Activated naive CD4-positive, alpha-beta T cell (primary cell): ENCODE results near the gene CXCL12.

ENCODE experiments used
- DNase-seq, 4 experiments: peaks; one replicate each; lab custom pipeline; 2025; lab: John Stamatoyannopoulos, UW

CXCL12 gene

DNA sequence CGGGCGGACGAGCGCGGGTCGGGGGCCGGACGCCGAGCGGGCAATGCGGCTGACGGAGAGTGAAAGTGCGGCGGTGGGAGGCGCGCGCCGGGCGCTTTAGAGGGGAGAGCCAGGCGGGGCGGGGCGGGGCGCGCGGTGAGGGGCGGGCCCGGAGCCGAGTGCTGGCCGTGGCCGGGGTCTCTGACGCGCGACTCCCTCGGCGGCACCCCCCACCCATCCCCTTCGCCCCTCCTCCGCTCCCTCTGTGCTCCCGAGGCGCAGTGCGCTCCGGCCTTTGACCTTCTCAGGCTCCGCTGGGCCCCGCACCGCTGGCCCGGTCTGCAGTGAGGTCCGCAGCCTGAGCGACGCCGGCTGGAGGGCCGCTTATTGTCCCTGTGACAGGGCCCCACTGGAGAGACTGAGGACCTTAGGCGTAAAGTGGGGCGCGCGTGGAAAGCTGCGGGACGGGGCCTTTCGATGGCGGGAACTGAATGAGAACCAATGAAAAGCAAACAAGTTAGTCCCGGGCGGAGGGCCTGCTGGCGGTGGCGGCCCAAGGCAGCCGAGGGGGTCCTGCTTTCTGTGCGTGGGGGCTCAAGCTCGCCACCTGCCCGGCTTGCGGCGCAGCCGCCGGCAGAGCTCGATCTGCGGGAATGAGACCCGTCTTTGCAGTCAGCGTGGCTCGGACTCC, at the start of gene CXCL12:
Gene CXCL12, minus strand, starts transcription at position 72 of the 670 bp plus-strand sequence. CDS start 92 bp downstream, outside the sequence.
- no peak for DNase-seq

DNA sequence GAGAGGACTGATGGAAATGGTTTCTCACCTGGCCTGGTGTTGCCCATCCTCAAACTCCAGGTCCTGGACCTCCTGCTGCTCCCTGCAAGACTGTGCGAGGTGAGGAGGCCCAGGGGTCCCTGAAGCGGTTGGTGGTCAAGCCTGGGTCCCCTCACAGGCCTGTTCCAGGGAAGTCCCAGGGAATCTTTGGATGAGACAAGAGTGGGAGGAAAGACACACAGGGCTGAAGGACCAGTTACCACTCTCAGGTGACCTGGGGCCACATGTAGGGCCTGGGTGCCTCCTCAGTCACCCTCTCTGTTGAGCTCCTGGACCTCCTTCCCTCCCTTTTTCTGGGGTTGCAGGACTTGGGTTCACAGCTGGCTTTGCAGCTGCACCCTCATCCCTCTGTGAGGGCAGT, 42.6 kb upstream of the CXCL12 start:
- DNase-seq, result no peak

DNA sequence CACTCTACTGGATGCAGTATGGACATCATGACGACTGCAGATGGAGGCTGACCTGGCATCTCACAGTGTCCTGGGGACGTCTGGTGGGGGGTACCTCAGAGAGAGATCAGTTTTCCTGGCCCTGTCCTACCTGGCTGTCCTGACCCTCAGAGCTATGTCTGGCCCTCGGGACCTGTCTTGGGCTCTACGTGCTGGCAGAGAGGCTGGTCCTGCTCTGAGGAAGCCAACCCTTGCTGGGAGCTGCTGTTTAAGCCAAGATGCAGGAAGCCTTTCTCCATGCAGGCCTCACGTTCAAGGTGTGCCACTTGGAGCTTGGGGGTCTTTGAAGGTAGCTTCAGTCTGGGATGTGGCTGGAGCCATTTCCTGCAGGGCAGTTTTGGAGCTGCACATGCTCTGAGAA, 42.1 kb upstream of the CXCL12 start:
- no peak for DNase-seq

DNA sequence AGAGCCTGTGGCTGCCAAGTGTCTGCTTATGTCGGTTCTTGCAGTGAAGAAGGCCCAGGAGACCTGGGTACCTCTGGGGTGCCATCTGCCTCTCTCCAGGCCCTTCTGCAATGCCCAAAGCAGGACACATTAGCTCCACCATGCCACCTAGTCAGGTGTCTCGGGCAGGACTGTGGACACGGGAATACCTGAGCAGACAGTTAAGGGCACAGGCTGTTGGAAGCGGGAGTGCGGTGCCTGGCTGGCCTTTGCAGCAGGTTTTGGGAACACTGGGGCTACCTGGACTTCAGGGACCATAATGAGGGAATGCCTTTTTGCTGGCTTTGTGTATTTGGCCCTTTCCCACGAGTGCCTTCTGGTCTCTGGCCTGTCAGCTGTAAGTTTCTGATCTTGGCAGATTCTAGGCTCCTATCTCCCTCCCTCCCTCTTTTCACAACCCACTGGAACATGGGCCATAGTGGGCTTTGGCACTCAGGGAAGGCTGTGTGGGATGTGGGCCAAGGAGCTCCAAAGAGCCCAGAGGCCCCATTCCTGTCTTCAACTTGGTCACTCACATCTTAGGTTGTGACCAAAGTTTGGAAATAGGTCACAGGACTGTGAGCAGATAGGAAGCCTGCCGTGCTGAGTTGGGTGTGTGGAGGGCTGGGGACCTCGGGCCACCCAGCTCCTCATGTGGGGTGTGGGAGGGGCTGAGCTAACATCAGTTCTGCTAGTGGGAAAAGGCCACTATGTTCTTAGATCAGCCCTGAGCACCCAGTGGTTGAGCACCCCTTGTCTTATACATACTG, 41.5 kb upstream of the CXCL12 start:
- DNase-seq, result no peak

DNA sequence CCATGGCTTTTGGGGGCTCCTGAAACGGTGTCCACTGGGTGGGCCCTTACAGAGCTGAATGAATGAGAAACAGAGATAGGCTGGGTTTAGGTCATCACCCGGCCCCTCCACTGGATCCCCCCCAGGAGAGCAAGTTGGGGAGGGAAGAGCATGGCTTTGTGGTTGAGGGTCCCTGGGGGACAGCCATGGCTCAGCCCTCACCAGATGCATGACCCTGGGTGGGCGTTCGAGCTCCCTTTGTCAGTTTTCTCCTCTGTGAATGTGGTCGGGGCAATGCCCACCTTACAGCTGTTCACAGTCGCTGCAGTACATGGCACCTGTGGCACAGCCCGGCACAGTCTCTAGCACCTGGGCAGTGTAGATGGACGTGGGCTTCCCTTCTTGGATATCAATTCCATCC, 40.6 kb upstream of the CXCL12 start:
- DNase-seq, result no peak

DNA sequence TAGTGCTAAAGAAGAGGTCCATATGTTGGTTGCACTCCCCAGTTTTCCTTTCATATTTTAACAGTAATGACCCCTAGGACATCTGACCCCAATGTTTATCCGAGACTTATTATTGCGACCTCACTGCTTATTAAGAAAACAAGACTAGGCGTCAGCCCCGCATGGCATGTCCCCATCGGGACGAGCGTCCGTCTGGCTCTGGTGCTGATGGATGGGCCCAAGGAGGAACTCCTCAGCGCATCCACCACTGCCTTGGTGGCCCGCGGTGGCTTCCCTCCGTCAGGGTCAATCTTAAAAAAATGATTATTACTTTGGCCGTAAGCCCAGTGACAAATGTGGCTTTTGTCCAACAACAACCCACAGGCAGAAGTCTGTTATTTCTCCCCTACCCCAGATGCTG, 40.1 kb upstream of the CXCL12 start:
- DNase-seq, result no peak

DNA sequence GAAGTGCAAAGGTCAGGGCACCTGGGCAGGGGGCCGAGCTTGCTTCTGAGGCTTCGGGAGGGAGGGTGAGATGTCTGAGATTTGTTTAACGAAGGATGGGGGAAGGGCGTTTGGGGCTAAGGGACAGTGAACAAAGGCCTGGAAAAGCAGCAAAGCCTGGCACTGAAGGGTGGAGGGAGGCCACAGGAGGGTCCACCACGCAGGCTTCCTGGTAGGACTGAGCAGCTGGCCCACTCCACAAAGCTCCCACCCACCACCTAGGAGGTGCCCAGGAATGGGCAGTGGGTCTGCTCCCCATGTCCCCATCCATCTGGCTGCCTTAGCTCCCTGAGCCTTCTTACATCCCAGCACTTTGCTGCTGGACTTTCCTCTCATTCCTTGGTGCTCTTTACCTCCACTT, 39.4 kb upstream of the CXCL12 start:
- no peak for DNase-seq

DNA sequence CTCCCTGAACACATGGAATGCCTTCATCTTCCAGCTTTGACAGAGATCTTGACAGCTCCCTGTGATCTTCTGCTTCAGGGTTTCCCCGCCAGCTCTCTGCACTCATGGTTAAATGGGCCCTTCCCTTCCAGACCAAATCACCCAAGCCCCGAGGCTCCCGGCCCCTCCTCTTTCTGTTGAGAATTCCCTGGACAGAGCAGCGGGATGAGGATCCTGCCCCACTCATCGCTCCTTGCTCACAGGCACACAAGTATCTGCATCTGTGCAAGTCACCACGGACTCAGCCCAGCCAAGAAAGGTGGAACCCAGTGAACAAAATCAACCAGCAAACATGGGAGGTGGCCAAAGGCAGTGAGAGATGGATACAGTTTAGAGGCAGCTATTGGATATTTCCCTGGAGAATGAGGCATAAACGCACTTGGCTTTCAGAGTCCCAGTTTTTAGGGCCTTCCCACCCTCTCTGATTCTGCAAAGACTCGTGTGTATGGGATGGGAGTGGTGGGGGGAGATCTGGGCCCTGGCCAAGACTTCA, 37.7 kb upstream of the CXCL12 start:
- DNase-seq, result no peak

DNA sequence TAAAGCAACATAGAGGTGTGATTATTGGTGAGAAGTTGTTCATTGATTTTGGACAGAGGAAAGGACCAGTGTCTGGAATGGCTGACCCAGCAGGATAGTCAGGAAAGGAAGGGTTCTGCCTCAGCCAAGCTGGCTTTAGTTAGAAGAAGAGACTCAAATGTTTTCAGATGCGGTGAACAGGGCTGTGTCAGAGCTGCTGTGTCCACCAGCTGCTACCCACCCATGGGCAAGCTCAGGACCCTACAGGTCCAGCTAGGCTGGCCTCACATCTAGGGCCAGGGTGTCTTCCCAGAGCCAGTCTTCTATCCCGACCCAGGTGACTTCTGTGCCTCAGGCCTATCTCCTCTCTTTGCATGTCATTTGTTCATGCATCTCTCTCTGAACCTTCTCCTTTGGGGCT, 37.3 kb upstream of the CXCL12 start:
- no peak for DNase-seq

DNA sequence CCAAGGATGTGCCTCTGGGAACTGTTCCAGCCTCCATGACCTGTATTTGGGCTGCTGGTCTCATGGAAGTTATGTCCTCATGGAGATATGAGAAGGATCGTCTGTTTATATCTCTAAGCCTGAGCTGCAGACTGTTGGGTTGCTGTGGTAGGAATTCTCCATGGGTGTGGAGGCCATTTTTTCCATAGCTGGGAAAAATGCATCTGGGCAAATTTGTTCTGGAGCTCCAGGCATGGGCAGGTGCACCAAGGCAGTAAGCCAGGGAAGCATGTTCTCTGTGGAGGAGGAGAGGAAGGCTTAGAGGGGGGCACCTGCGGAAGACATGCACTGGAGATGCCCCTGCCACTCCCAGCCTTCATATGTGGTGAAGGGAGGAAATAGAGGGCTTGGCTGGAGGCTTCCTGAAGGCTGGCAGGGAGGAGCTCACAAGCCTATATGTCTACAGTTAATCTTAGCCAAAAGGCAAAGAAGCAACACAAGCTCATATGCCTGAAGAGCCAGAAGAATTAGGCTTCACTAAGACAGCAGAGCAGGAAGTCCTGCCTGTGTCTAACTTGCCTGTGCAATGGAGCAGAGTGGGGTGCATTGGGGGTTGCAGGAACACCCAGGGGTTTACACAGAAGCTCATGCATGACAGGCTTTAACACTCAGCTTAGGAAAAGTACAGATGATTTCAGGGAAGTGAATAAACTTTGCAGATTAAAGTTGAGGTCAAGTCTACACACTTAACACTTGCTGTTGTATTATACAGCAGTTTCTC, 35.1 kb upstream of the CXCL12 start:
- no peak for DNase-seq

DNA sequence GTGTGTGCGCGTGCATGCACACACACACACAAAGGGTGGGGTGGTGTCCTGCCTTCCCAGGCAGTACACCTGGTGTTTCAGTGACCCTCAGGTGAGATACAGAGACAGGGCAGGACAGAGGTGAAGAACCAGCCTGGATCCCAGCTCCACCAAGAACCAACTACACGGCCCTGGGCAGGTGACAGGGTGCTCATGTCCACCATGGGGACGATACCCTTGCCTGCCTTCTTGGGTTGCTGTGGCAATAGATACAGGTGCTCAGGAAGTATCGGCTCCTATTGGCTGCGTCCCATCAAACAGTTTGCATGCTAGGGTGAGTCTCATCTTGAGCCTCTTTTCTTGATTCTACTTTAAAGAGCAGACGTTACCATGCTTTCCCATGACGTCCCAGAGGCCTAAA, 33.7 kb upstream of the CXCL12 start:
- no peak for DNase-seq

DNA sequence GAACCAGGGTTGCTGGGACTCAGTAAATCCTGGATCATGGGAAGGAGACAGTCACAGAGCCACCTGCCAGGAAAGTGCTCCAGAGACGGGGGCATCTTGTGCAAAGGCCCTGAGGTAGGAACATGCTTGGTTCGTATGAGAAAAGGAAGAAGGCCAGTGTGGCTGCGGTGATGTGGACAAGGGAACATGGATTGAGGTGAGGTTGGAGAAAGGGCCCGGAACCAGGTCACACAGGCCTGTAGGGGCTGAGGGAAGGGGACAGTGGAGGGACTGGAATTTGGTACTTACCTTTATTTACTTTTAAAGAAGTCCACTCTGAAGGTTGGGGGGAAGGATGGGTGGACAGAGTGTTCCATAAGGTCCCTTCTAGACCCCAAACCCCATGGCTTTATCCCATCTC, 32.9 kb upstream of the CXCL12 start:
- no peak for DNase-seq

DNA sequence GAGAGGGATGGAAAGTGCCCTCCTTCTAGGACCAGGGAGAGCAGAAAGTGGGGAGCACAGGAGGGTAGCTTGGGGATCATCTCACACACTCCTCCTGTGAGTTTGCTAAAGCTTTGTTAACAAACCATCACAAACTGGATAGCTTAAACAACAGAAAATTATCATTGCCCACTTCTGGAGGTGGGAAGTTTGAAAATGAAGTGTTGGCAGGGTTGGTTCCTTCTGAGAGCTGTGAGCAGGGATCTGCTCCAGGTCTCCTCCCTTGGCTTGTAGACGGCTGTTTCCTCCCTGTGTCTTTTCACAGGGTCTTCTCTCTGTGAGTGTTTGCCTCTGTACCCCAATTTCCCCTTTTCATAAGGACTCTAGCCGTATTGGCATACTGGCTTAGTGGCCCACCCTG, 32.0 kb upstream of the CXCL12 start:
- DNase-seq, result no peak

DNA sequence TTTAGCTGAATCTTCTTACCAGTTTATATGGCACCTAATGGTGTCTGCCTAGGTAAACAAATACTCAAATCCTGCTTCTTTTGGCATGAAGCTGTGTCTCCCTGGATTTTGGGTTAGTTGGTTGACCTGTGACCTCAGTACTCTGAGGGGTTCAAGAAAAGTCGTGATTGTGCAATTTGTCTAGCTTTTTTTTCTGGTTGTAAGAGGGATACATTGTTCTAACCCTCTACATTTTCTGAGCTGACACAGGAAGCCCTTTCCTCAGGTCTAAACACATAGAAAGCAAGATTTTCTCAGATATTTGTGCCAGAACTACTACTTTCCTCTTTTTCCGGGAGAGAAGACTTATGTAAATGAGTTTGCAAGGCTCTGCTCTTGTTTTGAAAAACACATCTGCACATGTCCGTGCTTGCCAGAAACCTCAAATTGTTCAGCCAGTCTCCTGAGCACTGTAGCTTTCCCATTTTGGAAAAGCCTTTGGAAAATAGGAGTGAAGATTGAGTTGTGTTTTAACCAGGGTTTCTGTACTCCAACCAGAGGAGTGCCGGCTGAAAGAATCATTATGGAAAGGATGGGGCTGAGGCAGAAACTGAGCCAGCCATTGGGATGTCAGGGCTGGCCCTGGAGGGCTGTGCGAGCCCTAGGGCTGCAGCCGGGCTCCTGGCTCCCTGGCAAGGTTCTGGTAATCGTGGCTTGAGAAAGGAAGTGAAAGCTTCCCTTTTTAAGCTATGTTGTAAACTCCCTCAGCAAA, 31.3 kb upstream of the CXCL12 start:
- DNase-seq, result no peak

DNA sequence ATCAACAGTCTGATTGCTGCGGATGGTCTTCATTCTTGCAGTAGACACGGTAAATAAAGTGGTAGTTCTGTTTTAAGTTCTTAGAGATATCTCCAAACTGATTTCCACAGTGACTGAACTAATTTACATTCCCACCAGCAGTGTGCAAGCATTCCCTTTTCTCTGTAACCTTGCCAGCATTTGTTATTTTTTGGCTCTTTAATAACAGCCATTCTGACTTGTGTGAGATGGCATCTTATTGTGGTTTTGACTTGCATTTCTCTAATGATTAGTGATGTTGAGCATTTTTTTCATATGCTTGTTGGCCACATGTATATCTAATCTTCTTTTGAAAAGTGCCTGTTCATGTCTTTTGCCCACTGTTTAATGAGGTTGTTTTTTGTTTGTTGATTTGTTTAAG, 30.2 kb upstream of the CXCL12 start:
- DNase-seq, result no peak

DNA sequence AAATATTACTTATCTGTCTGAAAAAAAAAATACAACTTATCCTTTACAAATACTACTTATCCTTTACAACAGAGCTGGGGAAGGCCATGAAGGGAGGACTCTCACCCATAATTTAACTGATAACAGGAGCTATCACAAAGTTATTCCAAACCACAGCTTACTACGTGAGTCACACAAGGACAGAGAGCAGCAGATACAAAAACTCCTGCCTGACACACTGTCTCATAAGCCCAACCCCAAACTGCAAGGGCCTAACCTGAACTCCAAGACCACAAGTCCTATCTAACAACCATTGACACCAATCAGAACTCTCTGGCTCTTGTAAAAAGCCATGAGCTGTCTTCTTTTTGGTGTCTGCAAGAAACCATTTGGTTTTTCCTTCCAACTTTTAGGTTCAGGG, 28.5 kb upstream of the CXCL12 start:
- no peak for DNase-seq

DNA sequence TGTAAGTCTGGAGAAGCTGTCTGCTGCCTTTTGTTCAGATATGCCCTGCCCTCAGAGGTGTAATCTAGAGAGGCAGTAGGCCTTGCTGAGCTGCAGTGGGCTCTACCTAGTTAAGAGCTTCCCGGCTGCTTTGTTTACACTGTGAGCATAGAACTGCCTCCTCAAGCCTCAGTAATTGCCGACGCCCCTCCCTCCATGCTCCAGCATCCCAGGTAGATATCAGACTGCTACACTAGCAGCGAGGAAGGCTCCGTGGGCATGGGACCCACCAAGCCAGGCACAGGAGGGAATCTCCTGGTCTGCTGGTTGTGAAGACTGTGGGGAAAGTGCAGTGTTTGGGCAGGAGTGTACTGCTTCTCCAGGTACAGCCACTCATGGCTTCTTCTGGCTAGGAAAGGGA, 26.4 kb upstream of the CXCL12 start:
- no peak for DNase-seq

DNA sequence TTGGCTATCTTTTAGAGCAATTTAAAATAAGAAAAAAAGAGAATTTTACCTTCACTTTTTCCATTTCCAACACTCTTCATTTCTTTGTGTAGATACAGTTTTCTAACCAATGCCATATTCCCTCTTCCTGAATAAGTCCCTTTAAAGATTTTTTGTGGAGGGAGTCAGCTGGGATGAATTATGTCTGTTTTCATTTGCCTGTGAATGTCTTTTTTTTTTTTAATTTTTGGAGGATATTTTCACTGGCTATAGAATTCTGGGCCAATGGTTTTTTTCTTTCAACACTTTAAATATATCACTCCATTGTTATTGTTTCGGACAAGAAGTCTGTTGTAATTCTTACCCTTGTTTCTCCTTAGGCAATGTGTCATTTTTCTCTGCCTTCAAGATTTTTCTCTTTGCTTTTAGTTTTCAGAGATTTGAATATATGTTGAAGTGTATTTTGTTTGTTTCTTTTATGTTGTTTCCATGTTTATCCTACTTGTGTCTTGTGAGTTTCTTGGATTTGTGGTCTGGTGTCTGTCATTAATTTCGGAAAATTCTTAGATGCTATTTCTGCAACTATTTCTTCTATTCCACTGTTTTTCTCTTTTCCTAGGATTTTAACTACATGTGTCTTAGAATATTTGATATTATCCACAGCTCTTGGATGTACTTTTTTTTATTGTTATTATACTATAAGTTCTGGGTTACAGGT, 20.0 kb upstream of the CXCL12 start:
- no peak for DNase-seq

DNA sequence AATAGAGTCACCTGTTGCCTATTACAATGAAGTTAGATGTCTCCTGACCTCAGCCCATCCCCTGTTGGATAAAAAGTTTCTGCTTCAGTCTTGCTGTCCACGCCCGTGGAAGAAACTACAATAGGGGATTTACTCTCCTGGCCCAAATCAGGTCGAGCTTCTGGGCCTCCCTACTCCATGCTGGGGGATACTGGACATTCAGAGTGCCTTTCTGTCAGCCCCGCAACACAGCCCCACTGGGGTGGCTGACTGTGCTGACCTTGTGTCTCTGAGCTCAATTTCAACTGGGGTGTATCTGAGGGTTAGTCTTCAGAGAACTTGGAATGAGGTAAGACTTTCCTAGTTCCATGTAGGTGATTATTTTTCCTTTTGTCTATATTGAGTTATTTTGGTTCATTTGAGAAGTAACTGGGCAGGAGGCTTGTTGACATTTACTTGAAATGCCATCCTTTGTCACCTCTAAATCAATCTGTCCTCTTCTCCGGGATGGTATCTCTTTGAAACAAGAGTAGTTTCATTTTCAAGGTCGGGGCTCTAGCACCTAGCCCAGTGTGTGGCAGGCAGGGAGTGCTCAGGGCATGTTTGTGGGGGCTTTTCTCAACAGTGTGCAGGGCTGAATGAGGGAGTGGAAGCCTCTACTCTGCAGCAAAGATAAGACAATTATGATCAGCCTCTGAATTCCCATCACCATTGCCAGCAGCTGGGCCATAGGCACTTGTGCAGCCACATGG, 17.7 kb upstream of the CXCL12 start:
- DNase-seq, result no peak

DNA sequence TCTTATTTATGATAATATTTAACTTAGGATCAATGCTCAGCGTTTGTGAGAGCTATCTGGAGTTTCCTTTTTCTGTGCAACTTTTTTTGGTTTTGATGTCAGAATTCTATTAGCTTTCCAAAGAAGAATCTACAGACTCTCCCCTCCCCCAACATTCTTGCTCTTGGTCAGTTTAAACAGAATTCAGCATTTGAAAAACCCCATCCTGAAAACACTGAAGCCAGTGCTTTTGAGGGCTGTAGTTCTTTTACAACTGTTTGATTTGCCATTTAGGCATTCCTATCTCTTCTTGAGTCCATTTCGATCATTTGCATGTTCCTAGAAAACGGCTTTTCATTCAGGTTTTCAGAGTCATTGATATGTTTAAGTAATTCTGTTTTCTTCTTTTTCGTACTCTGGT, 15.6 kb upstream of the CXCL12 start:
- no peak for DNase-seq
